ENCODE measurements around the gene TRIM67. TPM values are rescaled to one million over a fixed set of nuclear protein-coding genes. Genes with fewer than 3 reads are reported as not detected.

The TRIM67 gene
- total RNA-seq, 1 experiment from 2014 or later: 0.08 TPM

DNA sequence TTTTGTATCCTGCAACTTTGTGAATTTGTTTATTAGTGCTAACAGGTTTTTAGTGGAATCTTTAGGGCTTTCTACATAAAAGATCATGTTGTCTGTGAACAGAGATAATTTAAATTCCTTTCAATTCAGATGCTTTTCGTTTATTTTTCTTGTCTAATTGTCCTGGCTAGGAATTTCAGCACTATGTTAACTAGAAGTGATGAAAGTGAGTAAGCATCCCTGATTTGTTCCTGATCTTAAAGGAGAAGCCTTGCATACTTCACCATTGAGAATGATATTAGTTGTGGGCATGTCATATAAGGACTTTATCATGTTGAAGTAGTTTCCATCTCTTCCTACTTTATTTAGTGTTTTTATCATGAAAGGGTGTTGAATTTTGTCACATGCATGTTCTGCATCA is 23.6 kb upstream of the TRIM67 start:
- intact Hi-C loops (cut with micrococcal nuclease; ENCODE audit: unreplicated experiment) (no loop called here), in situ Hi-C loops (cut with HindIII; ENCODE audit: low pct_unique_long_range_greater_than_20kb, low sequenced_read_pairs) (no loop called here)
- ChIA-PET CTCF (no interaction called here), POLR2A (no interaction called here)
- Histone ChIP-seq H3K4me1 (ENCODE audit: control insufficient read depth, insufficient read depth, low read length) (no peaks in the 10 kb centered on the region), H3K9me3 (ENCODE audit: control insufficient read depth, insufficient read depth, low read depth, low read length) (no peaks in the 10 kb centered on the region), H3K27me3 (ENCODE audit: control insufficient read depth, insufficient read depth, low read length) (no peaks in the 10 kb centered on the region), H3K4me3 (ENCODE audit: low read depth in 2 of 2, low read length in 2 of 2) (no peak overlapping the region), H3K27ac (ENCODE audit: low read length) (no peak overlapping the region), H3K36me3 (ENCODE audit: control insufficient read depth, insufficient read depth, low read length) (no peaks in the 10 kb centered on the region)
- TF ChIP-seq, protein P1, sequence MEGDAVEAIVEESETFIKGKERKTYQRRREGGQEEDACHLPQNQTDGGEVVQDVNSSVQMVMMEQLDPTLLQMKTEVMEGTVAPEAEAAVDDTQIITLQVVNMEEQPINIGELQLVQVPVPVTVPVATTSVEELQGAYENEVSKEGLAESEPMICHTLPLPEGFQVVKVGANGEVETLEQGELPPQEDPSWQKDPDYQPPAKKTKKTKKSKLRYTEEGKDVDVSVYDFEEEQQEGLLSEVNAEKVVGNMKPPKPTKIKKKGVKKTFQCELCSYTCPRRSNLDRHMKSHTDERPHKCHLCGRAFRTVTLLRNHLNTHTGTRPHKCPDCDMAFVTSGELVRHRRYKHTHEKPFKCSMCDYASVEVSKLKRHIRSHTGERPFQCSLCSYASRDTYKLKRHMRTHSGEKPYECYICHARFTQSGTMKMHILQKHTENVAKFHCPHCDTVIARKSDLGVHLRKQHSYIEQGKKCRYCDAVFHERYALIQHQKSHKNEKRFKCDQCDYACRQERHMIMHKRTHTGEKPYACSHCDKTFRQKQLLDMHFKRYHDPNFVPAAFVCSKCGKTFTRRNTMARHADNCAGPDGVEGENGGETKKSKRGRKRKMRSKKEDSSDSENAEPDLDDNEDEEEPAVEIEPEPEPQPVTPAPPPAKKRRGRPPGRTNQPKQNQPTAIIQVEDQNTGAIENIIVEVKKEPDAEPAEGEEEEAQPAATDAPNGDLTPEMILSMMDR (IDR thresholded peaks at IDR 0.05): no peak
- TF ChIP-seq SIN3A (IDR thresholded peaks at IDR 0.05; ENCODE audit: borderline replicate concordance, insufficient read depth, low read depth, low read length) (no peak), TCF7L2 (IDR thresholded peaks at IDR 0.05; ENCODE audit: low read depth, low read length) (no peak), POLR2AphosphoS5 (IDR thresholded peaks at IDR 0.05; ENCODE audit: low read depth, low read length) (no peak)
- TF ChIP-seq, protein P2, sequence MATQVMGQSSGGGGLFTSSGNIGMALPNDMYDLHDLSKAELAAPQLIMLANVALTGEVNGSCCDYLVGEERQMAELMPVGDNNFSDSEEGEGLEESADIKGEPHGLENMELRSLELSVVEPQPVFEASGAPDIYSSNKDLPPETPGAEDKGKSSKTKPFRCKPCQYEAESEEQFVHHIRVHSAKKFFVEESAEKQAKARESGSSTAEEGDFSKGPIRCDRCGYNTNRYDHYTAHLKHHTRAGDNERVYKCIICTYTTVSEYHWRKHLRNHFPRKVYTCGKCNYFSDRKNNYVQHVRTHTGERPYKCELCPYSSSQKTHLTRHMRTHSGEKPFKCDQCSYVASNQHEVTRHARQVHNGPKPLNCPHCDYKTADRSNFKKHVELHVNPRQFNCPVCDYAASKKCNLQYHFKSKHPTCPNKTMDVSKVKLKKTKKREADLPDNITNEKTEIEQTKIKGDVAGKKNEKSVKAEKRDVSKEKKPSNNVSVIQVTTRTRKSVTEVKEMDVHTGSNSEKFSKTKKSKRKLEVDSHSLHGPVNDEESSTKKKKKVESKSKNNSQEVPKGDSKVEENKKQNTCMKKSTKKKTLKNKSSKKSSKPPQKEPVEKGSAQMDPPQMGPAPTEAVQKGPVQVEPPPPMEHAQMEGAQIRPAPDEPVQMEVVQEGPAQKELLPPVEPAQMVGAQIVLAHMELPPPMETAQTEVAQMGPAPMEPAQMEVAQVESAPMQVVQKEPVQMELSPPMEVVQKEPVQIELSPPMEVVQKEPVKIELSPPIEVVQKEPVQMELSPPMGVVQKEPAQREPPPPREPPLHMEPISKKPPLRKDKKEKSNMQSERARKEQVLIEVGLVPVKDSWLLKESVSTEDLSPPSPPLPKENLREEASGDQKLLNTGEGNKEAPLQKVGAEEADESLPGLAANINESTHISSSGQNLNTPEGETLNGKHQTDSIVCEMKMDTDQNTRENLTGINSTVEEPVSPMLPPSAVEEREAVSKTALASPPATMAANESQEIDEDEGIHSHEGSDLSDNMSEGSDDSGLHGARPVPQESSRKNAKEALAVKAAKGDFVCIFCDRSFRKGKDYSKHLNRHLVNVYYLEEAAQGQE (IDR thresholded peaks at IDR 0.05; ENCODE audit: insufficient read depth in 1 of 2, low read depth in 2 of 2, low read length in 1 of 2): no peak
- no peak for DNase-seq (ENCODE audit: low read depth, low spot score)
- BruUV-seq (replicated peaks): no TSS peak
- no peak for ATAC-seq

DNA sequence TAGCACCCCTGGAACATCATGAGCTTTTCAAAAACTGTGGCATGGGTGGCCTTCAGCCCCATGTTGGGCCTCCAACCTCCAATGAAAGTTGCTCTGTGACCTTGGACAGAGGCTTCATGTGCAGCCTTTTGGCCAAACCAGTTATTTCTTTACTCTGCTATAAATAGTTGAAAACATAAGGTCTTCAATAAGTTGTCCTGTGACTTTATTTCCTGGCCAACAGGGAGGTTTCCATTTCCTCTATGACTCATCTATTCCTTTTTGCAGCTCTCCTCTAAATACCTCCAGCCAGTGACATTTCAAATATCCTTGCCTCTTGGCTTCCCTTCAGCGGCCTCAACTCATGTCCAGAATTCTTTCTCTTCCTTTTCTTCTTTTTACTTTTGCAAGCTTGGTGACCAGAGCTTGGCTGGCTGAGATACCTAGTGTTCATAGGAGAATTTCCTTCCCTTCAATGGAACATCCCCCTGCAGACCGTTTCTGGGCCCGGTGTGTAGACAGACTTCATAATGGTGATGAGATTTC is 22.7 kb upstream of the TRIM67 start:
- TF ChIP-seq, protein P1 (IDR thresholded peaks at IDR 0.05): no peak
- TF ChIP-seq TCF7L2 (IDR thresholded peaks at IDR 0.05; ENCODE audit: low read depth, low read length): no peak
- TF ChIP-seq, protein P2 (IDR thresholded peaks at IDR 0.05; ENCODE audit: insufficient read depth in 1 of 2, low read depth in 2 of 2, low read length in 1 of 2): no peak
- no peak for TF ChIP-seq POLR2AphosphoS5 (IDR thresholded peaks at IDR 0.05; ENCODE audit: low read depth, low read length)
- no peak for TF ChIP-seq SIN3A (IDR thresholded peaks at IDR 0.05; ENCODE audit: borderline replicate concordance, insufficient read depth, low read depth, low read length)
- in situ Hi-C loops (cut with HindIII; ENCODE audit: low pct_unique_long_range_greater_than_20kb, low sequenced_read_pairs): no loop called here
- no peaks in the 10 kb centered on the region for H3K9me3 ChIP-seq (ENCODE audit: control insufficient read depth, insufficient read depth, low read depth, low read length)
- intact Hi-C loops (cut with micrococcal nuclease; ENCODE audit: unreplicated experiment): no loop called here
- no peaks in the 10 kb centered on the region for H3K36me3 ChIP-seq (ENCODE audit: control insufficient read depth, insufficient read depth, low read length)
- ChIA-PET POLR2A (no interaction called here), CTCF (no interaction called here)
- no peak overlapping the region for H3K27ac ChIP-seq (ENCODE audit: low read length)
- H3K27me3 ChIP-seq (ENCODE audit: control insufficient read depth, insufficient read depth, low read length): no peaks in the 10 kb centered on the region
- DNase-seq (ENCODE audit: low read depth, low spot score) (no peak), ATAC-seq (no peak)
- BruUV-seq (replicated peaks): no TSS peak
- no peaks in the 10 kb centered on the region for H3K4me1 ChIP-seq (ENCODE audit: control insufficient read depth, insufficient read depth, low read length)
- H3K4me3 ChIP-seq (ENCODE audit: low read depth in 2 of 2, low read length in 2 of 2): no peak overlapping the region

All from Panc1 (cell line).